Immature natural killer cell (primary cell): ENCODE measurements around the gene ZSWIM8. TPM values are rescaled to one million over a fixed set of nuclear protein-coding genes. Genes with fewer than 3 reads are reported as not detected.
A peak's percentile ranks its signal among the peaks of the same experiment; 100 is the strongest.

Experiments used
- DNase-seq, 3 donors: peaks; one replicate each; pipeline ENCODE4 v3.0.0; 2022; ENCODE audit warnings: mixed read lengths in 1 of 3
- H3K27ac Mint-ChIP-seq, 6 donors: one replicate each; pipeline ENCODE4 v1.8.0; 2020; ENCODE audit warnings: mixed read lengths in 6 of 6, mild to moderate bottlenecking in 5 of 6, inconsistent platforms in 4 of 6, moderate library complexity in 3 of 6
- H3K27me3 Mint-ChIP-seq, 3 donors: one replicate each; pipeline ENCODE4 v1.8.0; 2020 to 2021; ENCODE audit warnings: low read depth in 3 of 3, mild to moderate bottlenecking in 3 of 3, mixed read lengths in 3 of 3, moderate library complexity in 3 of 3, inconsistent platforms in 1 of 3
- H3K36me3 Mint-ChIP-seq, 3 donors: one replicate each; pipeline ENCODE4 v1.8.0; 2020; ENCODE audit warnings: mixed read lengths in 3 of 3, inconsistent platforms in 2 of 3, mild to moderate bottlenecking in 2 of 3
- H3K4me1 Mint-ChIP-seq, 2 donors: one replicate each; pipeline ENCODE4 v1.8.0; 2020; ENCODE audit warnings: inconsistent platforms in 2 of 2, mild to moderate bottlenecking in 2 of 2, mixed read lengths in 2 of 2, moderate library complexity in 1 of 2
- H3K4me3 Mint-ChIP-seq, 5 donors: one replicate each; pipeline ENCODE4 v1.8.0; 2020; ENCODE audit warnings: mild to moderate bottlenecking in 5 of 5, mixed read lengths in 5 of 5, inconsistent platforms in 3 of 5, moderate library complexity in 3 of 5
- H3K9me3 Mint-ChIP-seq, 6 donors: one replicate each; pipeline ENCODE4 v1.8.0; 2020; ENCODE audit warnings: mild to moderate bottlenecking in 6 of 6, mixed read lengths in 6 of 6, inconsistent platforms in 4 of 6, moderate library complexity in 3 of 6
- polyA plus RNA-seq, 3 donors: library from polyadenylated mRNA; unstranded; fragments of 300-500 nt; fragmentation: Illumina TruSeq; gene quantifications; one replicate each; pipeline ENCODE4 v1.2.3, GENCODE V29; 2021

ZSWIM8 gene
- polyA plus RNA-seq, 3 donors from 2014 or later: 7.3 to 44.7 (median 14.8) TPM

DNA sequence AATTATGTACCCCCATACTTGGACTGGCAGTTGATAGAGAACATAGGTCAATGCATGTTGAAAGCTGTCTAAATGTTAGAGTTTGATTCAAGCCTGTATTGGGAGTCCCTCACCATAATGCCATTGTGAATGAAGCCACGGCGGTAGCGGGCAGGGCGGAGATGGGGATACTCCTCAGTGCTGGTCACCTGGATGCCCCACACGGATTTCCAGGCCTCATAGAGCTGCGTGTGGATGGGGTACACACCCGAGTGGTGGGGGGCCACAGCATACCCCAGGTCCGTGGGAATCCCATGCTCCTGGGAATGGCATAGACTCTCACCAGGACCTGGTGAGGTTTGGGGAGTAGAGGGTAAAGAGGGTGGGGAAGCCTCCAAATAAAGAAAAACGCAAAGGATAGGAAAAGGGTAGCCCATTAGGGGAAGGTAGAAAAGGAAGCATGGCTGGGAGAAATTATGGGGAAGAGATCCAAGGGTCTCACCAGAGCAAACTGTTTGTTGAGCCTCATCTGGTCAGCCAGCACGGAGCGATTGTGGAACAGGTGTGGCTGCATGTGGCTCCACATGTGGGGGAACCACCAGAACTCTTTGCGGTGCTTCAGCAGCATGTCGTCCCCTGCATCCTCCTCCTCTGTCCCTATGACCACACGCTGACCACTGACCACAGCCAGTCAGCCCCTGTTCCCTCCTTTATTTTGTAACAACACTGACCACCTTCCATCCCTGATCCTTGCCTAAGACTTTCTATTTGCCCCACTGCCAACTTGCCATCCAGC is 21.0 kb downstream of the ZSWIM8 start:
- Mint-ChIP-seq H3K27me3 (peaks cover 3 to 12% (median 3%) of the 10 kb centered on the region in 3 donors), H3K27ac (peak overlapping the region in 2 of 6 donors; percentile 27 to 33), H3K4me3 (no peak overlapping the region), H3K36me3 (peaks cover 19 to 50% (median 31%) of the 10 kb centered on the region in 3 donors), H3K4me1 (peaks cover 26 to 53% of the 10 kb centered on the region in 2 donors), H3K9me3 (no peaks in the 10 kb centered on the region)
- DNase-seq: no peak

- no peak overlapping the region for H3K4me3 Mint-ChIP-seq
- H3K27me3 Mint-ChIP-seq: peaks cover 3 to 17% (median 8%) of the 10 kb centered on the region in 3 donors
- H3K27ac Mint-ChIP-seq: peak overlapping the region in 1 of 6 donors; percentile 31
- H3K9me3 Mint-ChIP-seq: no peaks in the 10 kb centered on the region
- peaks cover 26 to 55% of the 10 kb centered on the region in 2 donors for H3K4me1 Mint-ChIP-seq
- peaks cover 19 to 43% (median 31%) of the 10 kb centered on the region in 3 donors for H3K36me3 Mint-ChIP-seq
- DNase-seq: no peak
Measured at GRCh38 chr10:73807471-73807870, 22.1 kb downstream of the ZSWIM8 start.

GRCh38 chr10:73808021-73808815 is 22.8 kb downstream of the ZSWIM8 start:
- Mint-ChIP-seq H3K36me3 (peaks cover 15 to 38% (median 25%) of the 10 kb centered on the region in 3 donors), H3K9me3 (no peaks in the 10 kb centered on the region), H3K27me3 (peaks cover 3 to 24% (median 8%) of the 10 kb centered on the region in 3 donors), H3K4me1 (peaks cover 27 to 58% of the 10 kb centered on the region in 2 donors), H3K27ac (peak overlapping the region in 3 of 6 donors; percentile 48 to 64 (median 54)), H3K4me3 (no peak overlapping the region)
- DNase-seq: no peak

- Mint-ChIP-seq H3K36me3 (peaks cover 15 to 32% (median 21%) of the 10 kb centered on the region in 3 donors), H3K27ac (peak overlapping the region in 4 of 6 donors; percentile 54 to 84 (median 70)), H3K9me3 (no peaks in the 10 kb centered on the region), H3K27me3 (peaks cover 3 to 23% (median 11%) of the 10 kb centered on the region in 3 donors), H3K4me1 (peaks cover 27 to 54% of the 10 kb centered on the region in 2 donors), H3K4me3 (peak overlapping the region; percentile 43 to 89 (median 84))
- DNase-seq: no peak
Measured at GRCh38 chr10:73809061-73809818, 23.8 kb downstream of the ZSWIM8 start.

DNA sequence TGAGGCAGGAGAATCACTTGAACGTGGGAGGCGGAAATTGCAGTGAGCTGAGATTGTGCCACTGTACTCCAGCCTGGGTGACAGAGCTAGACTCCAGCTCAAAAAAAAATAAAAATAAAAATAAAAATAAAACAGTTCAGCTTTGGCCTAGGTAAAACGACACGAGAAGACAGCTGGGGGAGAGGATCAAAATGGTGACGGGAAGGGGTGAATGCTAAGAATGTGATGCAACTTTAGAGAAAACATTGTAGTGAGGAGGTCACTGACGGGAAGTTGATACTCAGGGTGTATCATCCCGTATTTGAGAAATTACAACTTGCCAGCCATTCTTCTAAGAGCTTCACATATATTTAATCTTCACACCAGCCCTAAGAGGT is 24.9 kb downstream of the ZSWIM8 start:
- peaks cover 27 to 54% of the 10 kb centered on the region in 2 donors for H3K4me1 Mint-ChIP-seq

GRCh38 chr10:73810735-73811465 is 25.5 kb downstream of the ZSWIM8 start:
- H3K4me1 Mint-ChIP-seq: peaks cover 28 to 53% of the 10 kb centered on the region in 2 donors
- H3K4me3 Mint-ChIP-seq: peak overlapping the region; percentile 84 to 89 (median 88)
- H3K27ac Mint-ChIP-seq: peak overlapping the region; percentile 72 to 93 (median 90)
- H3K36me3 Mint-ChIP-seq: peaks cover 18 to 29% (median 18%) of the 10 kb centered on the region in 3 donors
- H3K9me3 Mint-ChIP-seq: no peaks in the 10 kb centered on the region
- peak; percentile 62 to 68 (median 67) for DNase-seq
- H3K27me3 Mint-ChIP-seq: peaks cover 3 to 23% (median 11%) of the 10 kb centered on the region in 3 donors

More for the DNA sequence above, 24.9 kb downstream of the ZSWIM8 start:
- Mint-ChIP-seq H3K27ac (peak overlapping the region; percentile 72 to 93 (median 90)), H3K4me3 (peak overlapping the region; percentile 84 to 89 (median 88)), H3K9me3 (no peaks in the 10 kb centered on the region), H3K27me3 (peaks cover 3 to 23% (median 11%) of the 10 kb centered on the region in 3 donors), H3K36me3 (peaks cover 17 to 31% (median 21%) of the 10 kb centered on the region in 3 donors)
- no peak for DNase-seq

- Mint-ChIP-seq H3K27me3 (peaks cover 3 to 22% (median 11%) of the 10 kb centered on the region in 3 donors), H3K36me3 (peaks cover 5 to 22% (median 8%) of the 10 kb centered on the region in 3 donors), H3K9me3 (no peaks in the 10 kb centered on the region), H3K27ac (peak overlapping the region; percentile 46 to 83 (median 79)), H3K4me3 (peak overlapping the region; percentile 42 to 68 (median 57)), H3K4me1 (peaks cover 24 to 39% of the 10 kb centered on the region in 2 donors)
- no peak for DNase-seq
Measured at GRCh38 chr10:73812657-73813056, 27.3 kb downstream of the ZSWIM8 start.

GRCh38 chr10:73813333-73813732 is 27.9 kb downstream of the ZSWIM8 start:
- Mint-ChIP-seq H3K27ac (peak overlapping the region in 4 of 6 donors; percentile 59 to 80 (median 69)), H3K36me3 (peaks cover 5 to 21% (median 8%) of the 10 kb centered on the region in 3 donors), H3K4me1 (peaks cover 22 to 37% of the 10 kb centered on the region in 2 donors), H3K4me3 (peak overlapping the region in 2 of 5 donors; percentile 20 to 49), H3K27me3 (peaks cover 3 to 22% (median 11%) of the 10 kb centered on the region in 3 donors), H3K9me3 (no peaks in the 10 kb centered on the region)
- no peak for DNase-seq

GRCh38 chr10:73814276-73814895 is 29.0 kb downstream of the ZSWIM8 start:
- Mint-ChIP-seq H3K27ac (no peak overlapping the region), H3K4me1 (peaks cover 16 to 26% of the 10 kb centered on the region in 2 donors), H3K27me3 (peaks cover 9 to 23% (median 11%) of the 10 kb centered on the region in 3 donors), H3K4me3 (no peak overlapping the region), H3K36me3 (peaks cover under 1 to 17% (median 8%) of the 10 kb centered on the region in 3 donors), H3K9me3 (no peaks in the 10 kb centered on the region)
- no peak for DNase-seq

DNA sequence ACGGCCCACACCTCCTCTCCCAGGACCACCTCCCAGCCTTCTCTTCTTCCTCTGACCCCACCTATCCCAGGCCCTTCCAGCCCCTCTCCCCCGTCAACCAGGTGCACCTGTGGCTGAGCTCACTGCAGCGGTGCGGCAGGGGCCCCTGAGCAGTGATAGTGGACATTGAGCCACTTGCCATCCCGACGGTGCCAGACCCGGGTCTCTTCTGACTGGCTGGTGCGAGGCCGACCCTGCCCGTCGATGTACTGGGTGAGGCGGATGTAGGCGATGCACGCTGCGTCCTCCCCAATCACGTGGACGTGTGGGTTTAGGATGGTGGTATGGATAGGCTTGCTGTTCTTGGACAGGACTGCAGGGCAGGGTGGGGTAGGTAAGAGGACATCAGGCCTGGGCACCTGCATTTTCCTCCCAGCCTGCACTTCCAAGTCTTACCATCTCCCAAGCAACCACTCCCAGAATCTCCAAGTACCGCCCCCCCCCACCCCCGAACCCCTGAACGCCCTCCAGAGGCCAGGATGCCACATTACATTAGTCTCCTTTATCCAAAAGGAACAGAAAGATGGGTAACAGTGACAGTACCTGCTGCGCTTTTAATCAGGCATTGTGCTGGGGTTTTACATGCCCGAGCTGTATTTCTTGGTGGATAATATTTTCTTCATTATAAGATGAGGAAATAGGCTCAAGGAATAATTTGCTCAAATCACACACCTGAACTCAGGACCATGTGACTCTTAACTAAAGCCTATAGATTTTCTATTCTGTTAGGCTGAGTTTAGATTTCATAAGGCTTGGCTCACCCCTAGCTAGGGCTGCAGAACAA is 29.7 kb downstream of the ZSWIM8 start:
- Mint-ChIP-seq H3K9me3 (no peaks in the 10 kb centered on the region), H3K4me1 (peaks cover 12 to 19% of the 10 kb centered on the region in 2 donors), H3K4me3 (no peak overlapping the region), H3K27me3 (peaks cover 9 to 23% (median 11%) of the 10 kb centered on the region in 3 donors), H3K36me3 (peaks cover 0 to 17% (median 8%) of the 10 kb centered on the region in 3 donors), H3K27ac (peak overlapping the region in 1 of 6 donors; percentile 16)
- no peak for DNase-seq

GRCh38 chr10:73815719-73816030 is 30.3 kb downstream of the ZSWIM8 start:
- H3K27me3 Mint-ChIP-seq: peaks cover 6 to 19% (median 9%) of the 10 kb centered on the region in 3 donors
- H3K9me3 Mint-ChIP-seq: no peaks in the 10 kb centered on the region
- peaks cover 0 to 17% (median 8%) of the 10 kb centered on the region in 3 donors for H3K36me3 Mint-ChIP-seq
- no peak overlapping the region for H3K4me3 Mint-ChIP-seq
- no peak for DNase-seq
- H3K4me1 Mint-ChIP-seq: peaks cover 8 to 13% of the 10 kb centered on the region in 2 donors
- H3K27ac Mint-ChIP-seq: no peak overlapping the region
